H9 (cell line): ENCODE data around the gene IQGAP2. TPM values are rescaled to one million over a fixed set of nuclear protein-coding genes. Genes with fewer than 3 reads are reported as not detected.

ENCODE experiments used
- DNase-seq: peaks from one replicate; pipeline ENCODE4 v3.0.0-alpha.2; 2017
- H2AFZ ChIP-seq: one replicate; pipeline ENCODE4 v1.6.1; 2013; ENCODE audit warnings: mild to moderate bottlenecking, low read length, control low read depth, moderate library complexity
- H2AK5ac ChIP-seq: 2 replicates; pipeline ENCODE4 v1.6.1; 2013; ENCODE audit warnings: low read length, control low read depth, mixed read lengths; ENCODE audit not compliant: insufficient read length
- H2BK120ac ChIP-seq: one replicate; pipeline ENCODE4 v1.6.1; 2013; ENCODE audit warnings: low read depth, mild to moderate bottlenecking, low read length, control low read depth, inconsistent platforms; ENCODE audit not compliant: poor library complexity, severe bottlenecking
- H2BK12ac ChIP-seq: 2 replicates; pipeline ENCODE4 v1.6.1; 2013; ENCODE audit warnings: low read length, control low read depth, mixed read lengths, low read depth; ENCODE audit not compliant: insufficient read length
- H2BK15ac ChIP-seq: 2 replicates; pipeline ENCODE4 v1.6.1; 2013; ENCODE audit warnings: low read depth, low read length, control low read depth
- H2BK20ac ChIP-seq: one replicate; pipeline ENCODE4 v1.6.1; 2013; ENCODE audit warnings: low read depth, mild to moderate bottlenecking, low read length, control low read depth, inconsistent platforms; ENCODE audit not compliant: poor library complexity, severe bottlenecking
- H2BK5ac ChIP-seq: 2 replicates; pipeline ENCODE4 v1.6.1; 2013; ENCODE audit warnings: low read length, control low read depth, mixed read lengths; ENCODE audit not compliant: insufficient read length
- H3K14ac ChIP-seq: 2 replicates; pipeline ENCODE4 v1.6.1; 2013; ENCODE audit warnings: low read length, control low read depth; ENCODE audit not compliant: insufficient read depth
- H3K18ac ChIP-seq: 2 replicates; pipeline ENCODE4 v1.6.1; 2013; ENCODE audit warnings: low read depth, mild to moderate bottlenecking, mixed read lengths, low read length, control low read depth; ENCODE audit not compliant: insufficient read length
- H3K23ac ChIP-seq: 2 replicates; pipeline ENCODE4 v1.6.1; 2013; ENCODE audit warnings: low read length, control low read depth, mixed read lengths, low read depth; ENCODE audit not compliant: insufficient read length
- H3K23me2 ChIP-seq: 2 replicates; pipeline ENCODE4 v1.6.1; 2013; ENCODE audit warnings: low read depth, mild to moderate bottlenecking, mixed read lengths, low read length, control low read depth; ENCODE audit not compliant: insufficient read length, poor library complexity, severe bottlenecking
- H3K27ac ChIP-seq: 2 replicates; pipeline ENCODE4 v1.5.1; 2013; ENCODE audit warnings: low read length, control low read depth, mixed read lengths, low read depth; ENCODE audit not compliant: insufficient read length
- H3K27me3 ChIP-seq: 2 replicates; pipeline ENCODE4 v1.6.1; 2013; ENCODE audit warnings: low read length, control low read depth, inconsistent platforms; ENCODE audit not compliant: insufficient read depth
- H3K4ac ChIP-seq: 2 replicates; pipeline ENCODE4 v1.6.1; 2013; ENCODE audit warnings: low read depth, mild to moderate bottlenecking, control low read depth, inconsistent platforms, low read length, moderate library complexity
- H3K4me1 ChIP-seq: 2 replicates; pipeline ENCODE4 v1.6.1; 2013; ENCODE audit warnings: low read length, control low read depth, inconsistent platforms; ENCODE audit not compliant: insufficient read depth
- H3K4me2 ChIP-seq: 2 replicates; pipeline ENCODE4 v1.6.1; 2013; ENCODE audit warnings: low read length, control low read depth, mixed read lengths; ENCODE audit not compliant: insufficient read length, insufficient read depth
- H3K56ac ChIP-seq: 2 replicates; pipeline ENCODE4 v1.6.1; 2013; ENCODE audit warnings: low read depth, mild to moderate bottlenecking, mixed read lengths, low read length, control low read depth; ENCODE audit not compliant: insufficient read length
- H3K79me1 ChIP-seq: 2 replicates; pipeline ENCODE4 v1.6.1; 2013; ENCODE audit warnings: low read depth, mild to moderate bottlenecking, moderate library complexity, low read length, control low read depth, inconsistent platforms; ENCODE audit not compliant: insufficient read depth, poor library complexity, severe bottlenecking
- H3K79me2 ChIP-seq: 2 replicates; pipeline ENCODE4 v1.6.1; 2013; ENCODE audit warnings: low read length, control low read depth, inconsistent platforms; ENCODE audit not compliant: insufficient read depth
- H3K9ac ChIP-seq: 2 replicates; pipeline ENCODE4 v1.6.1; 2013; ENCODE audit warnings: low read length, control low read depth, mixed read lengths; ENCODE audit not compliant: insufficient read length; ENCODE audit errors: extremely low read depth
- H3K9me3 ChIP-seq: one replicate; pipeline ENCODE4 v1.6.1; 2013; ENCODE audit warnings: low read depth, low read length, inconsistent platforms; ENCODE audit not compliant: control insufficient read depth
- H3T11ph ChIP-seq: one replicate; pipeline ENCODE4 v1.6.1; 2013; ENCODE audit warnings: mild to moderate bottlenecking, low read length, control low read depth, inconsistent platforms
- H4K20me1 ChIP-seq: one replicate; pipeline ENCODE4 v1.6.1; 2013; ENCODE audit not compliant: control insufficient read depth, insufficient read length, insufficient read depth
- H4K5ac ChIP-seq: 2 replicates; pipeline ENCODE4 v1.6.1; 2013; ENCODE audit warnings: low read depth, mild to moderate bottlenecking, mixed read lengths, low read length, control low read depth; ENCODE audit not compliant: insufficient read length
- H4K8ac ChIP-seq: replicated peaks from 2 replicates; pipeline ENCODE4 v1.6.1; 2013; ENCODE audit warnings: low read length, control low read depth, mixed read lengths, low read depth; ENCODE audit not compliant: insufficient read length
- H4K91ac ChIP-seq: 2 replicates; pipeline ENCODE4 v1.6.1; 2013; ENCODE audit warnings: low read depth, mild to moderate bottlenecking, moderate library complexity, mixed read lengths, low read length, control low read depth; ENCODE audit not compliant: insufficient read length
- H3K27ac Mint-ChIP-seq, 3 experiments: 2 replicates in 2 of 3; 3 replicates in 1 of 3; pipeline ENCODE4 v1.8.0; 2020 to 2021; ENCODE audit warnings: mixed read lengths in 3 of 3, mild to moderate bottlenecking in 1 of 3, moderate library complexity in 1 of 3
- H3K27me3 Mint-ChIP-seq: 2 replicates; pipeline ENCODE4 v1.8.0; 2021; ENCODE audit warnings: low read depth, mild to moderate bottlenecking, moderate library complexity, mixed read lengths
- H3K36me3 Mint-ChIP-seq, 3 experiments: 2 replicates in 2 of 3; 3 replicates in 1 of 3; pipeline ENCODE4 v1.8.0; 2020 to 2021; ENCODE audit warnings: low read depth in 3 of 3, mixed read lengths in 3 of 3; ENCODE audit not compliant: insufficient read depth in 1 of 3
- H3K4me1 Mint-ChIP-seq, 2 experiments: 2 replicates each; pipeline ENCODE4 v1.8.0; 2020; ENCODE audit warnings: mixed read lengths in 2 of 2
- H3K4me3 Mint-ChIP-seq, 2 experiments: 2 replicates in 1 of 2; 3 replicates in 1 of 2; pipeline ENCODE4 v1.8.0; 2020 to 2021; ENCODE audit warnings: mild to moderate bottlenecking in 2 of 2, mixed read lengths in 2 of 2, moderate library complexity in 1 of 2
- H3K9me3 Mint-ChIP-seq, 2 experiments: 2 replicates in 1 of 2; 3 replicates in 1 of 2; pipeline ENCODE4 v1.8.0; 2020; ENCODE audit warnings: mild to moderate bottlenecking in 2 of 2, mixed read lengths in 2 of 2, moderate library complexity in 1 of 2
- CTCF ChIP-seq: fragments of 200-600 bp; sonication (generic); conservative IDR thresholded peaks from 3 replicates; pipeline ENCODE4 v1.8.0; 2021; ENCODE audit warnings: antibody characterized with exemption, mild to moderate bottlenecking
- WGBS: extraction: QIAGEN DNeasy Blood & Tissue Kit; methylation state at CpG from one replicate; pipeline ENCODE4 v1.1.7; 2013; ENCODE audit warnings: missing lambda C conversion rate, low lambda C conversion rate, mixed read lengths; ENCODE audit not compliant: insufficient read length; ENCODE audit errors: extremely low coverage; 5-methylcytosine and 5-hydroxymethylcytosine counted together
- total RNA-seq: library from RNA; stranded (reverse); gene quantifications from 2 replicates; pipeline ENCODE4 v1.2.1, GENCODE V29; 2021

Gene IQGAP2
- total RNA-seq, 1 experiment from 2014 or later, result 22.5 TPM

- no peak for TF ChIP-seq CTCF
Measured at GRCh38 chr5:76449606-76450005, 46.5 kb downstream of the IQGAP2 start.

More at GRCh38 chr5:76449606-76450005, 46.5 kb downstream of the IQGAP2 start:
- no peak overlapping the region for H3K27ac ChIP-seq
- H3T11ph ChIP-seq, result no peak overlapping the region
- H3K27me3 ChIP-seq, result no peaks in the 10 kb centered on the region
- H3K56ac ChIP-seq, result no peak overlapping the region
- H2AK5ac ChIP-seq, result no peak overlapping the region
- H2BK120ac ChIP-seq, result no peak overlapping the region
- no peak overlapping the region for H3K14ac ChIP-seq
- no peak overlapping the region for H2BK5ac ChIP-seq
- no peak overlapping the region for H4K5ac ChIP-seq
- H3K4me2 ChIP-seq, result no peak overlapping the region
- H3K36me3 Mint-ChIP-seq, result peaks cover 0 to 4% (median 4%) of the 10 kb centered on the region in 3 experiments; a peak in 3 of 7 replicates
- peaks cover 3% of the 10 kb centered on the region; the same call in 1 of the 2 replicates for H3K79me2 ChIP-seq
- WGBS, result no CpG with 5 or more reads among the region's 2 CpGs
- no peak overlapping the region for H2BK12ac ChIP-seq
- H3K4me3 Mint-ChIP-seq, result no peak overlapping the region
- no peak overlapping the region for H2AFZ ChIP-seq
- no peaks in the 10 kb centered on the region for H3K79me1 ChIP-seq
- H3K23ac ChIP-seq, result no peak overlapping the region
- DNase-seq, result no peak
- no peak overlapping the region for H4K91ac ChIP-seq
- no peaks in the 10 kb centered on the region for H3K9me3 ChIP-seq
- no peak overlapping the region for H3K27ac Mint-ChIP-seq
- H3K9me3 Mint-ChIP-seq, result no peaks in the 10 kb centered on the region
- no peak overlapping the region for H4K8ac ChIP-seq
- peaks cover 17 to 20% of the 10 kb centered on the region in 2 experiments for H3K4me1 Mint-ChIP-seq
- no peak overlapping the region for H3K4ac ChIP-seq
- H3K4me1 ChIP-seq, result no peaks in the 10 kb centered on the region; the same call in 1 of the 2 replicates
- H3K18ac ChIP-seq, result no peak overlapping the region
- no peak overlapping the region for H2BK20ac ChIP-seq
- H4K20me1 ChIP-seq, result no peaks in the 10 kb centered on the region
- no peaks in the 10 kb centered on the region for H3K23me2 ChIP-seq
- H2BK15ac ChIP-seq, result no peak overlapping the region
- H3K27me3 Mint-ChIP-seq, result no peaks in the 10 kb centered on the region; the same call in 1 of the 2 replicates
- no peak overlapping the region for H3K9ac ChIP-seq
